T-helper 1 cell (primary cell): ENCODE measurements around the gene ZNF407.

ENCODE experiments used
- DNase-seq, 5 donors: peaks; one replicate each; pipeline ENCODE4 v3.0.0-alpha.2; 2012 to 2020

ZNF407 gene

DNA sequence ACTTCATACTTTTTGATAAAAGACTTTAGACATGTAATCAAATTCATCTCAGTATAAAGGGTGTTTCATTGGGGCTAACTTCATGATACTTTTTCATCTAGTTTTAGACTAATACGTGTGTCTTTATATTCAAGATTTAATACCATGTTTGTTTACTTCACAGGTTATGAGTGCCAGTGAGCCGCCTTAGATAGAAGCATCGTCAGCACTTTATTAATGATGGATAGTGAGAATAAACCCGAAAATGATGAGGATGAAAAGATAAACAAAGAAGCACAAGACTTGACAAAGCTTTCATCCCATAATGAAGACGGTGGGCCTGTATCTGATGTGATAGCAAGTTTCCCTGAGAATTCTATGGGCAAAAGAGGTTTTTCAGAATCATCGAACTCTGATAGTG lies 33.1 kb downstream of the ZNF407 start:
- DNase-seq = no peak

DNA sequence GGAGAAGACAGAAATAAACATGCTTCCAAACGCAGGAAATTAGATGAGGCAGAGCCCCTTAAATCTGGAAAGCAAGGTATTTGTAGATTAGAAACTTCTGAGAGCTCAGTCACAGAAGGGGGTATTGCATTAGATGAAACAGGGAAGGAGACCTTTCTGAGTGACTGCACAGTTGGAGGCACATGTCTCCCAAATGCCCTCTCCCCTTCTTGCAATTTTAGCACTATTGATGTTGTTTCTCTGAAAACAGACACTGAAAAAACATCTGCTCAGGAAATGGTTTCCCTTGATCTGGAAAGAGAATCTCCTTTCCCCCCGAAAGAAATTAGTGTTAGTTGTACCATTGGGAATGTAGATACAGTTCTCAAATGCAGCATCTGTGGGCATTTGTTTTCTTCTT lies 33.5 kb downstream of the ZNF407 start:
- no peak for DNase-seq

DNA sequence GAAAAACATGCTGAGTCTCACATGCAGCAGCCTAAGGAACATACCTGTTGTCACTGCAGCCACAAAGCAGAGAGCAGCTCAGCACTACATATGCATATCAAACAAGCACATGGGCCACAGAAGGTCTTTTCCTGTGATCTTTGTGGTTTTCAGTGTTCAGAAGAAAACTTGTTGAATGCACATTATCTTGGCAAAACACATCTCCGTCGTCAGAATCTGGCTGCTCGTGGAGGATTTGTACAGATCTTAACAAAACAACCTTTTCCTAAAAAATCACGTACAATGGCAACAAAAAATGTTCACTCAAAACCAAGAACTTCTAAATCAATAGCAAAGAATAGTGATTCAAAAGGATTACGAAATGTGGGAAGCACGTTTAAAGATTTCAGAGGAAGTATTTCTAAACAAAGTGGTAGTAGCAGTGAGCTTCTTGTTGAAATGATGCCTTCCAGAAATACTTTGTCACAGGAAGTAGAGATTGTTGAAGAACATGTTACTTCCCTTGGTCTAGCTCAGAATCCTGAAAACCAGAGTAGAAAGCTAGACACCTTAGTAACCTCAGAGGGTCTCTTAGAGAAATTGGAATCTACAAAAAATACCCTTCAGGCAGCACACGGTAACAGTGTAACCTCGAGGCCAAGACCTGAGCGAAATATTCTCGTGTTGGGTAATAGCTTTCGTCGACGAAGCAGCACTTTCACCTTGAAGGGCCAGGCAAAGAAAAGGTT lies 34.1 kb downstream of the ZNF407 start:
- peak in 1 of 5 donors; percentile 38 for DNase-seq

DNA sequence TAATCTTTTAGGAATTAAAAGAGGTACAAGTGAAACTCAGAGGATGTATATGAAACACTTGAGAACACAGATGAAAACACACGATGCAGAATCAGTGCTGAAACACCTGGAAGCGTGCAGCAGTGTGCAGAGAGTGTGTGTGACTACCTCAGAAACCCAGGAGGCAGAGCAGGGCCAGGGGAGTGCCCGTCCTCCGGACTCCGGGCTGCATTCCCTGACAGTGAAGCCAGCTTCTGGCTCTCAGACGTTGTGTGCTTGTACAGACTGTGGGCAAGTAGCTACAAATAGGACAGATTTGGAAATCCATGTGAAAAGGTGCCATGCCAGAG lies 34.6 kb downstream of the ZNF407 start:
- no peak for DNase-seq

DNA sequence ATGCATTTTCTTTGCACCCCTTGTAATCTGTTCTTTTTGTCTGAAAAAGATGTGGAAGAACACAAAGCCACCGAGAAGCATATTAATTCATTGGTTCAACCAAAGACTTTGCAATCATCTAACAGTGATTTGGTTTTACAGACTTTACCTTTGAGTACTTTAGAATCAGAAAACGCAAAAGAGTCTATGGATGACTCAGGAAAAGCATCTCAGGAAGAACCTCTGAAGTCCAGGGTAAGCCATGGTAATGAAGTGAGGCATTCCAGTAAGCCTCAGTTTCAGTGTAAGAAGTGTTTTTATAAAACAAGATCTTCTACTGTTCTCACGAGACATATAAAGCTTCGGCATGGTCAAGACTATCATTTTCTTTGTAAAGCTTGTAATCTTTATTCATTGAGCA lies 35.2 kb downstream of the ZNF407 start:
- no peak for DNase-seq

DNA sequence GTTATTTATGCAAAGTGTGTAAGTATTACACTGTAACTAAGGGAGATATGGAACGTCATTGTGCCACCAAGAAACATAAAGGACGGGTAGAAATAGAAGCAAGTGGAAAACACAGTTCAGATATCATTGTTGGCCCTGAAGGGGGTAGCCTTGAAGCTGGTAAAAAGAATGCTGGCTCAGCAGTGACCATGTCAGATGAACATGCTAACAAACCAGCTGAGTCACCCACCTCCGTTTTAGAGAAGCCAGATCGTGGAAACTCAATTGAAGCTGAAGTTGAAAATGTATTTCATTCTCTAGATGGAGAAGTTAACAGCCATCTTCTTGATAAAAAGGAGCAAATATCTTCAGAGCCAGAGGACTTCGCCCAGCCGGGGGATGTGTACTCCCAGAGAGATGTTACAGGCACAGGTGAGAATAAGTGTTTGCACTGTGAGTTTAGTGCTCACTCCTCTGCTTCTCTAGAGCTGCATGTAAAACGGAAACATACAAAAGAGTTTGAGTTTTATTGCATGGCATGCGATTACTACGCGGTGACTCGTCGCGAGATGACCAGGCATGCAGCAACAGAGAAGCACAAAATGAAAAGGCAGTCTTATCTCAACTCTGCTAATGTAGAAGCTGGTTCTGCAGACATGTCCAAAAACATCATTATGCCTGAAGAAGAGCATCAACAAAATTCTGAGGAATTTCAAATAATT lies 36.1 kb downstream of the ZNF407 start:
- DNase-seq = no peak

DNA sequence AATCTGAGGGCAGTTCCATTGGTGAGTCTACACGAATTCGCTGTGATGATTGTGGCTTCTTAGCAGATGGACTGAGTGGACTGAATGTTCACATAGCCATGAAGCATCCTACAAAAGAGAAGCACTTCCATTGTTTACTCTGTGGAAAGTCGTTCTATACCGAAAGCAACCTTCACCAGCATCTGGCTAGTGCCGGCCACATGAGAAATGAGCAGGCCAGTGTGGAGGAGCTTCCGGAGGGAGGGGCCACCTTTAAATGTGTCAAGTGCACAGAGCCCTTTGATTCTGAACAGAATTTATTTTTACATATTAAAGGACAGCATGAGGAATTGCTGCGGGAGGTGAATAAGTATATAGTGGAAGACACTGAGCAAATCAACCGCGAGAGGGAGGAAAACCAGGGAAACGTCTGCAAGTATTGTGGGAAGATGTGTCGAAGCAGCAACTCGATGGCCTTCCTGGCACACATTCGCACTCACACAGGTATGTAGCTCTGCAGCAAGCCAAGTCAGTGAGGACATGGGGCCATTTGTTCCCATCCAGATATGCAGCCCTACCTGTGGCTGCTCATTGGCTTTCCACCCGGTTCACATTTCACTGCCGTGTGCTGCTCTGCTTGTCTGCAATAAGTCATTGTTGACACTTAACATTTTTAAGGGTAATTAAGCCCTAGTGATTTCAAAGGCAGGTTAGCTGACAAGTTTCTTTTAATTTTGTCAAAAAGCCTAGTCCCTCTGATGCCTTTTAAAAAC lies 37.7 kb downstream of the ZNF407 start:
- no peak for DNase-seq

DNA sequence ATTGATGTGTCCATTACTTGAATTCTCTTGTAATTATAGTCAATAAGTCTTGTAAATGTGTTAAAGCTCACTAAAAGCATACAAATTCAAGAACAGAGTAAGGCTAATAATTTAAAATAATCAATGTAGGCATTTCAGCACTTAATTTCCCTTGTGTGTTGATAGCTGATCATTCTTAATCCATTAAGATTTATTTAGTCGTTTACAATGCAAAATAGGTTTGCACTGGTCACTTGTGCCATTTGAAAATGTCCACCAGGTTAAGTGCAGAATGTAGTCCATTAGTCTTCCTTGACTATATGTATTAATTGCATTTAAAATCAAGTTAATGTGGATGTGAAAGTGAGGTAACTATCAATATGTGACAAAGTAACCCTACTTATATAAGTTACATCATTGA lies 39.4 kb downstream of the ZNF407 start:
- DNase-seq = no peak

DNA sequence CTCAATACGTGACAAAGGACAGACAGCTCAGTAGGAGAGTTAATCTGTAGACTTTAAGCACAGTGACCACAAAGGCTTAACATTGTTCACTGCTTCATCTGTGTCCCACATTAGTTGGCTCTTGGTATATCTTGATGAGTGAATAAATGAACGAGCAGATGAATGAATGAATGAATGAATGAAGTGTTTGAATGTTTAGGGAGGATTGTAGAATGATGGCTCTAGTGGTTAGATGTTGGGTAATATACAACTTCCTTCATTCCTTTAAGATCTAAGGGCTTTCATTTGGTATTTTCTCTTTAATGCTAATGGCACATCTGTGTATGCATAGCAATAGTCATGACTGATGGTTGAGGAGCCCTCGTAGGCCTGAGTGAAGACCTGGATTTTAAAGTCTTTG lies 40.5 kb downstream of the ZNF407 start:
- no peak for DNase-seq

DNA sequence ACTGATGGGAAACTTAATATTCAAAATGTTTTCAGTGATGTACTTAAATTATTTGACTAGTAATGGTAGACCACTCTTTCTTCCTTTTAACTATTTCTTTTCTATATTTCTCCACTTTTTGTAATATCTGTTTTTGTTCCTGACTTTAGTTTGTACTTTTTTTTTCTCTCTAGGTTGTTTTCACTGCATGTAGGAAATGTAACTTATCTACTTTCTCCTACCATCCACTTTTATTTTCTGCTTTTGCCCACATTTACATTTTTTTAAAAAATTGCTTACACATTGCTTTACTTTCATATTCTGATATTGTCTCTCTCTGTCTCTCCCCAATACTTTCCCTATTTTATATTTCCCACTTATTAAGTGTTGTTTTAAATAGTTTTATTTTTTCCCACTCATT lies 47.0 kb downstream of the ZNF407 start:
- no peak for DNase-seq

DNA sequence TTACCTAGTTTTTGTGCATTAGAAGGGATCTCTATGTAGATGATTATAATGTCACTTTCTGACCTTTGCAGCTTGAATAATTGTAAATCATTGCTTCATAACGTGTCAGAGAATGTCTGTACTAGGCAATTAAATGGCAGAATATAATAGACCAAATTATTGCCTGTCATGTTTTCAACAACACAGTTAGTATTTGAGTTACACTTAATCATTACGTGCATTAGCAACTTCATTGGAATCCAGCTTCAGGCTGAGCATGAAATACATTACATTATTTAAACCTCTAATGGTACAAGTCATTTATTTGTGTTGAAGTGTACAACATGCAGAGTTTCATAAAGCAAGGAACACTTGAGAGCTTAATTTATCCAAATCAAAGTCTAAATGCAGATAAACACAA lies 48.0 kb downstream of the ZNF407 start:
- DNase-seq = no peak

DNA sequence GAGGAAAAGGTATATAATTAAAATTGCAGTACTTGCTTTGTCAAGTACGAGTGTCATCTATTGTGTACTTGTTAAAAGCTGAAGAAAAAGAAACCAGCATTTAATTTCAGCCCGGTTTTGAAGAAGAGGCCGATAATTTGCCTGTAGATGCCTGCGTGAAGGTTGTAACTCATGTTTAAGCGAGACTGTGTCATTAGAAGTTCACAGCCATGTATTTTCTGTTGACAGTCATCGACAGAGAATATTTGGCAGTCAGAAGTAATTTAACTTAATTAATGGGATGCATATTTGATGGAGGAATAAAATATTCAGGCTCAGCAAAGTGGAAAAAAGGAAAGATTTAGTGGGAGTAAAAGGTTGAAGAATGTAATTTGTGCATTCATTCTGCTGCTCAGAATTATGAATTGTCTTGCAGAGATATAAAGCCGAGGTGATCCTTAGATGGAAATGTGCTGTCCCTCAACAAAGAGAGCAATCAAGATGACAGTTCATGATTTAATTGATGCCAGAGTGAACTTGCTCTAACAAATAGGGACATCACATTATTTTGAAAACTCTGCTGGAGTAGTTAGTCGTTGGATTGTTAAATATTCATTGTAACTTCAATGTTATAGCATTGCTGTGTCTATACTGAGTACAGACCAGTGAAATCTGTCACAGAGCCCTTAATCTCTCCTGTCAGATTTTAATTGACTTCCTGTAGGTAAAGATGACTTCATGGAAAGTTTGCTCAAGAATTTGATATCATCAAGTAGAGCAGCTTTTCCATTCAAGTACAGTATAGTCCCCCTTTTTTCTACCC lies 53.9 kb downstream of the ZNF407 start:
- no peak for DNase-seq

DNA sequence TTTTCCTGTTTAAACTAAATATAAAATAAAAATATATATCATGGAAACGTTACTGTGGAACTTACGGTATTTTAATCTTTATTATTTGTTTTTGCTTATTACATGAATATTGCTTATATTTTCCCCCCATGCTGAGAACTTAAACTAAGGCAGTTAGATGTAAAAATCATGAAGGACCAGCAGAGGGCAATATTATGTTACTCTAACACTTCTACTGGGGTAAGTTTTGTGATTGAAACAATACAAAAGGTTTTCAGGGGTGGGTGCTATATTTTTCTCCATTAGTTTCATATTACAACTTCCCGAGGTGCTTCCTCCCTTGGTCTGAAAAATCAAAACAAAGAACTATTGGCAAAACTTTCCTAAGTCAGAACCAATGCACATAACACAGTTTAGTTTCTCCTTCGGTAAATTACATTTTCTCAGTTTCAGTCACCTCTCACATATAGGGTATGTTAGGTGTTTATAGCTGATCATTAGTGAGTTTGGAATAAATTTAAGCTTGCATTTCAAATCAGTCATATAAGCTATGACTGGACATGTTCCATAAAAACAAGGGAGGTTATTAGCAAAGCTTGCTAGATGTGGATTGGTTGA lies 54.8 kb downstream of the ZNF407 start:
- DNase-seq = peak in 1 of 5 donors; percentile 30

DNA sequence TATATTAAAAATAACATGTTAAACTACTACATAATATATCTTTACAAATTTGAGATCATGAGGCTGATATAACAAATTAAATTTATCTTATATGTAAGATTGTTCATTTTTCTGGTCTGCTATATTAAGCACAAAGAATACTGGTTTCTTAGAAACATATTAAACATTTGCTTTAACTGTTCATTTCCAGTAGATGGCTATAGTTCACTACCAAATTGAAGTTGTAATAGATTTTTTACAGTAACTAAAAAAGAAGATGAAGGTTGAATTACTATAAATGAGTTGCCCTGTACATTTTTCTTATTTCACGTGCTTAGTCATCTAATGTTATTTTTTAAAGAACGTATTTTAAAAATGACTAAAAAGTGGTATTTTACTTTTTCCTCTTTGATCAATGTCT lies 57.0 kb downstream of the ZNF407 start:
- no peak for DNase-seq

DNA sequence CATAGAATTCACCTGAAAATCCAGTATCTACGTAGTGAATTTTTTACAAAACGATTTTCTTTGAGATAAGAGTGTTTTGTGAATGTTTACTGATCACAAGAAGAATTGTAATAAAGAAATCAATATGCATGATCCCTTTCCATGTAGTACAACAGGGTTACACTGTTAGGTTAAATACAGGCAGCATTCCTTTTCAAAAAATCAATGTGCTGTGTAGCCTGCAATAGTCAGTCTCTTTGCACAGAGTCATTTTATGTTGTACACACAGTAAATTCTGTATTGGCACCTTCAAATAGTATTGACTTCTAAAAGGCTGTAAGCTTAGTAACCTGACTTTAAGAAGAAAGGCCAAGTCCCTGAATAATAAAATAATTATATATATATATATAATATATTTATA lies 63.3 kb downstream of the ZNF407 start:
- DNase-seq = no peak

DNA sequence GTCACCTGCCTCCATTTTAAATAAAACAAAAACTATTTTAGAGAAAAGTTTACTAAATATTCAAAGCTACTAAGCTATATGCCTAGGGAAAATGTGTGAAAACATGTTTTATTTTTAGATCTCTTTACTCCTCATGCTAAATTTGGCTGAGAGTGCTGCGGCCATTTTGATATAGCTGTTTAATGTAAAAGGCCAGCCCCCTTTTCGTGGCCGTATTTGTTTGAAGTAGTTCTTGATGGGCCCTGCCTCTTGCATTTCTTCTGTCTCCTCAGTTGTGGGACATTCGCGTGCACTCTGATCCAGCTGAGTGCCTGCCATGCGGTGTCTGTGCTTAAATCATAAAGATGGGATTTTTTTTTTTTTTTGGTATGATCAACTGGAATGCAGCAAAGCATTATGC lies 64.0 kb downstream of the ZNF407 start:
- no peak for DNase-seq

DNA sequence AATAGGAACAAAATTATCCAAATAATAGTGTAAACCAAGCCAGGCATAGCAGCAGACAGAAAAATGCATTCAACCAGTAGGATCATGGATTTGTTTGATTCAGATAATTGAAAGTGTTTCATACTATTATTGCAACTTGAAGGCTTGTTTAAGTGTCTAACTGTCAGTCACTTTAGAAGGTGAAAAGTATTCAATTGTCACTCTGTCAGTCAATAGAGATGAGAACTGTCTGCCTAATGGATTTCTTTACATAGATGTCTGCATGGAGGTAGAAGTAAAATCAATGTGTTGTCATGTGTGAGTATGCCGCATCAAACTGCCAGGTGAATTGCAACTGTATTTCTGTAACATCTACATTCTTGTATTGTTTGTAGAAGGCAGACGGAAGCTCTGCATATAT lies 65.0 kb downstream of the ZNF407 start:
- no peak for DNase-seq

DNA sequence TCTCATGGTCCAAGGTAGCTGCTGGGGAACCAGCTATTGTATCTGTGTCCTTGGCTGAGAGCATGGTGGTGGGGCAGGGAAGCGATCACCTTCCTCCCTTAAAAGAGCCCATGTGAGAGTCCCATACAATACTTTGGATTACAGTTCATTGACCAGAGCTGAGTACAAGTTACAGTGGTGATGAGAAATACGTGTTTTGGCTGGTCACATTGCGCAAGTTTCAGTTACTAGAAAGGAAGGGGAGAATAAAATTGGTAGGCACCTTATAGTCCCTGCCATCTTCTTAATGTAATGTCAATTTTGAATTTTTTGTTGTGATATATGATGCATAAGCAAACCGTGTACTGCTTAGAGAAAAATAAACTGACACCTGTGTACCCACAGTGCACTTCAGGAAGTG lies 67.7 kb downstream of the ZNF407 start:
- no peak for DNase-seq

DNA sequence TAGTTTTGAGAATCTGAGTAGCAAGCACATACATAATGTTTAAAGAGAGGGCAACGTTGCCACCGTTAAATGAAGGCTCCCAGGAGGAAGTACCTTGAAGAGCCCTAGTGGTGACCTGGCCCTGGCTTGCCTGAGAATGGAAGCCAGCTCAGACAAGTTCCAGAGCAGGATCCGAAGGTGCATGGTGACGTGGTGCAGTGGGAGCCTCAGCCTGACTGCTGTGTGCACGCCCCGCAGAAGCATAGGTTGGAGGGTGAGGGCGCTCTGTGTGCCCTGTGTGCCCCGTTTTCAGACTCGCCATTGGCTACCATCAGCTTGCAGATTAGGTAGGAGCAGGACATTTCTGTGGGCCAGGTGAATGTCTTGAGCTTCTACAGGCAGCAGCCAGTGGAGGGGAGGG lies 68.2 kb downstream of the ZNF407 start:
- DNase-seq = no peak

DNA sequence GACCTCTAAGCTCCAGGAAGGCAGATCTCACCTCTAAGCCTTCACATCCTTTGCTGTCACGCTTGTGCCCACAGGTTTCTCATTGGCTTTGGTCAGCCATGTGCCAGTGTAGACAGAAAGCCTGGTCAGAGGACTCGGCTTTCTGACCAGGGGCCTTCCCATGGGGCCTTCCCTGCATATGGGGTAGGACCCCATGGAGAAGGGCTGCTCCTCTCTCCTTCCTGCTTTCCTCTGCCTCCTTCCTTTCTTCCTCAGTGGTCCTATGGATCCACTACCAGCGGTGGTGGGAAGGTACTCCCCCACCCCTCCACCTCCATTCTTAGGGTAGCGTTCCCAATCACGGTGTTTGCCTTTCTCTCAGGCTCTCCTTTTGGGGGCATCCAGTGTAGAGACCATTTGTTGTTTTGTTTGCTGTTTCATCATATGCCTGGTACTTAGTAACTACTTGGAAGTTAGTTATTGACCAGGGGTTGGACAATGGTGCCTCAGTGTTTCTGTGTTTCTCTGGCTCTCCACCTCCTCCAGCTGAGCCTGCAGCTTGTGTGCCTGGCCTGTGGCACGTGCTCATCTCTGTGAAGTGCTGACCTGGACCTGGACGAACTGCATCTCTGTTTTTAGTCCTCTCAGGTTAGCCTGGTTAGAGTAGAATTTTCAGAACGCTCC lies 71.6 kb downstream of the ZNF407 start:
- DNase-seq = no peak

DNA sequence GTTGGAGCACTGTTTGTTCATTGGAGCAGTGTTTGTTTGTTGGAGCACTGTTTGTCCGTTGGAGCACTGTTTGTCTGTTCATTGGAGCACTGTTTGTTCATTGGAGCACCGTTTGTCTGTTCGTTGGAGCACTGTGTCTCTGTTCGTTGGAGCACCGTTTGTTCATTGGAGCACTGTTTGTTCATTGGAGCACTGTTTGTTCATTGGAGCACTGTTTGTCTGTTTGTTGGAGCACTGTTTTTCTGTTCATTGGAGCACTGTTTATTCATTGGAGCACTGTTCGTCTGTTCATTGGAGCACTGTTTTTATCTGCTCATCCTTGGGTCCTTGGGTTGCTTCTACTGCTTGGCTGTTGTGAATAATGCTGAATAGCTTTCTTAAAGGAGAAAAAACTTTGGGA lies 74.7 kb downstream of the ZNF407 start:
- no peak for DNase-seq

DNA sequence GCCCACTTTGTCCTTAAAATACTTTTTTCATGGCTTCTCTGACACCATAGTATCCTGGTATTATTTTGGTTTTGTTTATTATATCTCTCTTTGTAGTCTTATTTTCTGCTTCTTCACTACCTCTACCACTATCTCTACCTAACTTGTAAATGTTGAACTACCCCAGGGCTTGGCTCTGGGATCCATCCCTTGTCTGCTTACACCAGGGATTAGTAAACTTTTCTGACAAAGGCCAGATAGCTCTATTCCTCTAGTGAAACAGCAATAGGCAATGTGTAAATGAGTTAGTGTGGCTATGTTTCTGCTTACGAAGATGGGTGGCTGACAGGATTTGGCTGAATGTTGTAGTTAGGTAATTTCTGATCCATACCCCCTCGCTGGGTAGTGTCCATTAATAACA lies 76.8 kb downstream of the ZNF407 start:
- no peak for DNase-seq
